Erythroblast (primary cell): ENCODE measurements around the gene TMPRSS6.

Experiments
- GATA1 ChIP-seq: IDR thresholded peaks from 2 replicates; pipeline ENCODE4 v1.6.1; 2011; ENCODE audit warnings: low read depth, mild to moderate bottlenecking, control low read depth, low read length, moderate library complexity
- POLR2A ChIP-seq: IDR thresholded peaks from 2 replicates; pipeline ENCODE4 v1.6.1; 2011; ENCODE audit warnings: mild to moderate bottlenecking, low read length

DNA sequence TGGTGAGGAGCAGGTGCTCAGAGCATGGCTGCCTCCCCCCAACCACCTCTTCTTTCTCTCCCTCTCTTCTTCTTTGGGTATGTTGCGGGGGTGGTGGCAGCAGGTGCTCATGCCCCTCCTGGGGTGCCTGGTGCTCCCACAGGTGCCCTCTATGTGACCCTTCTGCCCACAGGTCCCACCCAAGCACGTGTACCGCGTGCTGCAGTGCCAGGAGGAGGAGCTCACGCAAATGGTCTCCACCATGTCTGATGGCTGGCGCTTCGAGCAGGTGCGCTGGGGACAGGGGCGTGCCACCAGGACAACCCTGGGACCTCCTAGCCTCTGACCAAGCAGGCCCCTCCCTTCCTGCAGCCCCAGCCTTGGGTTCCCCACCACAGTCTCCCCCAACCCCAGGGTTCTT is 52.3 kb downstream of the TMPRSS6 start:
- TF ChIP-seq POLR2A (no peak), GATA1 (no peak)
